Suprapubic skin (tissue), 3 donors: ENCODE data around the gene PRDM11.

Source experiments
- POLR2A ChIP-seq, 2 donors: fragments of 450-650 bp; IDR thresholded peaks; one replicate each; pipeline ENCODE4 v1.6.1; 2017; ENCODE audit warnings: antibody characterized with exemption in 2 of 2, mild to moderate bottlenecking in 2 of 2, moderate library complexity in 2 of 2
- TF ChIP-seq, protein P1 (sequence below), 2 donors: fragments of 200-600 bp in 1 of 2; fragments of 450-650 bp in 1 of 2; sonication (generic) in 1 of 2; IDR thresholded peaks; one replicate each; pipeline ENCODE4 v1.5.1; 2016 to 2019; ENCODE audit warnings: antibody characterized with exemption in 2 of 2, mild to moderate bottlenecking in 1 of 2, moderate library complexity in 1 of 2

DNA sequence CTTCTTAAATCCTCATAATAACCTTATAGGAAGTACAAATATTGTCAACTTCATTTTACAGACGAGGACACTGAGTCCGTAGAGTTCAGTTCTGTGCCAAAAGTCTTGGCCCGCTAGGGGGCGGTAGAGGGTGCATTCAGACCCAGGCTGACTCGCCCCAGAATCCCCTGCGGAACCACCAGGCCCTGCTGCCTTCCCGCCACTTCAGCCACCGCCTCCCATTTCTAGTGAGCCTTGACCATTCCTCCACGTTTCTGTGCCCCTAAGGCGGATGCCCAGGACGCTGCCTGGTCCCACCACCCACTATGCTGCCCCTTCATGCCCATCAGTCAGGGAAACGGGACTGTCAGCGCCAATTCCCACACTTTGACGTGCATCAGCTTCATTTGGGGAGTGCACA lies 120.6 kb downstream of the PRDM11 start:
- TF ChIP-seq, protein P1, sequence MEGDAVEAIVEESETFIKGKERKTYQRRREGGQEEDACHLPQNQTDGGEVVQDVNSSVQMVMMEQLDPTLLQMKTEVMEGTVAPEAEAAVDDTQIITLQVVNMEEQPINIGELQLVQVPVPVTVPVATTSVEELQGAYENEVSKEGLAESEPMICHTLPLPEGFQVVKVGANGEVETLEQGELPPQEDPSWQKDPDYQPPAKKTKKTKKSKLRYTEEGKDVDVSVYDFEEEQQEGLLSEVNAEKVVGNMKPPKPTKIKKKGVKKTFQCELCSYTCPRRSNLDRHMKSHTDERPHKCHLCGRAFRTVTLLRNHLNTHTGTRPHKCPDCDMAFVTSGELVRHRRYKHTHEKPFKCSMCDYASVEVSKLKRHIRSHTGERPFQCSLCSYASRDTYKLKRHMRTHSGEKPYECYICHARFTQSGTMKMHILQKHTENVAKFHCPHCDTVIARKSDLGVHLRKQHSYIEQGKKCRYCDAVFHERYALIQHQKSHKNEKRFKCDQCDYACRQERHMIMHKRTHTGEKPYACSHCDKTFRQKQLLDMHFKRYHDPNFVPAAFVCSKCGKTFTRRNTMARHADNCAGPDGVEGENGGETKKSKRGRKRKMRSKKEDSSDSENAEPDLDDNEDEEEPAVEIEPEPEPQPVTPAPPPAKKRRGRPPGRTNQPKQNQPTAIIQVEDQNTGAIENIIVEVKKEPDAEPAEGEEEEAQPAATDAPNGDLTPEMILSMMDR (IDR thresholded peaks at IDR 0.05), result no peak
- no peak for TF ChIP-seq POLR2A (IDR thresholded peaks at IDR 0.05)
